PC-9 (cell line): Measurements from ENCODE around the gene NRBP1. TPM values are rescaled to one million over a fixed set of nuclear protein-coding genes. Genes with fewer than 3 reads are reported as not detected.

Experiments used
- BruUV-seq: library from RNA; stranded (reverse); fragments of 400-500 nt; replicated peaks from 2 replicates; lab custom pipeline; 2021; lab: Mats Ljungman, UMichigan
- CTCF ChIA-PET: fragments of 300-600 bp; sonication (Branson Sonifier 250); formaldehyde crosslinking; loops from one replicate; lab custom pipeline; 2022; ENCODE audit warnings: antibody characterized with exemption; lab: Charles Lee
- POLR2A ChIA-PET: fragments of 300-600 bp; sonication (Branson Sonifier 250); formaldehyde crosslinking; loops from one replicate; lab custom pipeline; 2022; ENCODE audit warnings: antibody characterized with exemption; ENCODE audit not compliant: unreplicated experiment; lab: Charles Lee
- DNase-seq, 2 experiments: peaks; one replicate each; pipeline versions ENCODE4 v3.0.0 to v3.0.0-alpha.2; 2015 to 2022; ENCODE audit warnings: mixed read lengths in 1 of 2
- H2AFZ ChIP-seq: fragments of 200-600 bp; sonication (generic); 2 replicates; pipeline ENCODE4 v1.8.1; 2017; ENCODE audit warnings: antibody characterized with exemption
- H3F3A ChIP-seq: fragments of 200-600 bp; sonication (generic); 2 replicates; pipeline ENCODE4 v1.8.1; 2017; ENCODE audit warnings: antibody characterized with exemption, mild to moderate bottlenecking, low read depth; ENCODE audit not compliant: insufficient read depth
- H3K27ac ChIP-seq: fragments of 200-600 bp; sonication (generic); 2 replicates; pipeline ENCODE4 v1.6.1; 2016; ENCODE audit warnings: mixed run types
- H3K27me3 ChIP-seq: fragments of 200-600 bp; sonication (generic); 2 replicates; pipeline ENCODE4 v1.6.1; 2016; ENCODE audit warnings: low read depth, mixed run types; ENCODE audit not compliant: insufficient read depth
- H3K36me3 ChIP-seq: fragments of 200-600 bp; sonication (generic); 2 replicates; pipeline ENCODE4 v1.6.1; 2016; ENCODE audit warnings: low read depth, mixed run types
- H3K4me1 ChIP-seq: fragments of 200-600 bp; sonication (generic); replicated peaks from 2 replicates; pipeline ENCODE4 v1.6.1; 2016; ENCODE audit warnings: mixed run types; ENCODE audit not compliant: insufficient read depth
- H3K4me2 ChIP-seq: fragments of 200-600 bp; sonication (generic); 2 replicates; pipeline ENCODE4 v1.6.1; 2017; ENCODE audit warnings: mixed run types
- H3K4me3 ChIP-seq: fragments of 200-600 bp; sonication (generic); 2 replicates; pipeline ENCODE4 v1.6.1; 2016; ENCODE audit warnings: mixed run types
- H3K79me2 ChIP-seq: fragments of 200-600 bp; sonication (generic); 2 replicates; pipeline ENCODE4 v1.6.1; 2017; ENCODE audit warnings: low read depth, mixed run types
- H3K9me2 ChIP-seq: fragments of 200-600 bp; sonication (generic); 2 replicates; pipeline ENCODE4 v1.8.1; 2017; ENCODE audit warnings: mild to moderate bottlenecking; ENCODE audit not compliant: insufficient read depth
- H3K9me3 ChIP-seq: fragments of 200-600 bp; sonication (generic); 2 replicates; pipeline ENCODE4 v1.8.1; 2016; ENCODE audit warnings: low read depth; ENCODE audit not compliant: insufficient read depth
- H4K20me1 ChIP-seq: fragments of 200-600 bp; sonication (generic); 2 replicates; pipeline ENCODE4 v1.8.1; 2017; ENCODE audit not compliant: insufficient read depth
- CTCF ChIP-seq: fragments of 200-600 bp; sonication (generic); conservative IDR thresholded peaks from 2 replicates; pipeline ENCODE4 v1.6.1; 2017; ENCODE audit warnings: mixed run types, antibody characterized with exemption, mild to moderate bottlenecking, moderate library complexity
- EZH2 ChIP-seq: fragments of 200-600 bp; sonication (generic); IDR thresholded peaks from 2 replicates; pipeline ENCODE4 v1.8.0; 2017; ENCODE audit warnings: antibody characterized with exemption, low read depth
- intact Hi-C: fragments of 100-400 bp; cut with micrococcal nuclease; formaldehyde crosslinking; loops from one replicate; pipeline ENCODE4 v1.10.0; 2022; ENCODE audit not compliant: unreplicated experiment
- total RNA-seq: library from RNA; stranded (reverse); gene quantifications from 2 replicates; pipeline ENCODE4 v1.2.3, GENCODE V29; 2021

Gene NRBP1
- total RNA-seq, 1 experiment from 2014 or later: 83.9 TPM

DNA sequence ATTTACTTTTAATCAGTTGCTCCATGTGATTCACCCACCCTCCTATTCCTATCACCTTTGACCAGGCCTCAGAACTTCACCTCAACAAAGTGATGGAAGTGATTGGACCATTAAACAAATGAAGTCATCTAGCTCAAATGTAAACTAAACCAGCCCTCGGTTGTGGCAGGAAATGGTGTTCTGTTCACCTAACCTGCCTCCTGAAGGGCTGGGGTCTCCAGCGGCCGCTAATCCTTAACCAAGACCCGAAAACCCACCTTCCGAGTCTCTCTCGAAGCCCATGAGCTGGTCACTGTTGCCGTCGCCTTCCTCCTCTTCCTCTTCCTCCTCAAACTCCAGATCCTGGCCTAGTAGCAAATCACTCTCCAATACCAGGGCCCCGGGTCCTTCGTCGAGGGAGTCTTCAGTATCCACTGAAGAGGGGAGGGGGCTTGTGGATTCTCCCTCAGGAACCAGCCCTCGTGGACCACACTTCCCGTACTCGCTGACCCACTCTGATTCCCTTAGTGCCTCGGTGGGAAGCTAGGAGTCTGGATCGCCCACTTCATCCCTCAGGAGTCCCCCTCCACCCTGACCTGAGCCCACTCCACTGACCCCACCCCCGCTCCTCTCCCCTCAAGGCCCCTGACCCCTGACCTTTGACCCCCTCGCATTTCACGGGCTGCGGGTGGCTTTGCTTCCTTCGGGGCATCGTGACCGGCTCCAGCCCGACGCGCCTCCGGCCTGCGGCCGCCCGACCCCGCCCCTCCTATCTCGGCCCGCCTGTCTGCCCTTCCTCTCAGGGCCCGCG, 48.4 kb upstream of the NRBP1 start:
- Histone ChIP-seq H3K9me2 (no peaks in the 10 kb centered on the region), H3K36me3 (peaks cover 14% of the 10 kb centered on the region; the same call in 1 of the 2 replicates), H3K4me1 (no peaks in the 10 kb centered on the region), H3K27me3 (no peaks in the 10 kb centered on the region), H2AFZ (peak overlapping the region; percentile 50; the same call in 1 of the 2 replicates), H4K20me1 (0 out of 2 replicates have a peak, but pooled peaks cover 7% of the 10 kb centered on the region), H3F3A (peaks cover 62% of the 10 kb centered on the region), H3K27ac (peak overlapping the region; percentile 12; the same call in 1 of the 2 replicates), H3K4me2 (peak overlapping the region; percentile 84), H3K9me3 (no peaks in the 10 kb centered on the region), H3K4me3 (peak overlapping the region; percentile 57), H3K79me2 (no peaks in the 10 kb centered on the region)
- no TSS peak for BruUV-seq
- TF ChIP-seq CTCF (no peak), EZH2 (no peak)
- ChIA-PET CTCF (no interaction called here), POLR2A (no interaction called here)
- peak; percentile 20 to 48 for DNase-seq
- intact Hi-C loops: no loop called here

GRCh38 chr2:27380626-27381545, 47.5 kb upstream of the NRBP1 start, which contains the start of gene ZNF513:
ZNF513 (minus strand) TSS chr2:27380734; CDS start chr2:27380526, 208 bp downstream.
- no peaks in the 10 kb centered on the region for H3K27me3 ChIP-seq
- peak; percentile 67 for DNase-seq
- peak within 1 kb of the TSS; percentile 57 for H3K4me3 ChIP-seq
- intact Hi-C loops: no loop called here
- H3K36me3 ChIP-seq: peaks cover 16% of the 10 kb centered on the region
- peak within 1 kb of the TSS; percentile 50 for H3K27ac ChIP-seq
- ChIA-PET CTCF (interaction anchor here (0.6 kb wide), 1 partner anchor 10 kb away, joined by 5 read pairs; the partner anchor contains the start of gene SNX17), POLR2A (interaction anchor here (0.6 kb wide), 1 partner anchor 58 kb away, joined by 3 read pairs; no protein-coding TSS in a partner anchor)
- TSS peak; percentile 2 for BruUV-seq
- TF ChIP-seq CTCF: no peak
- TF ChIP-seq EZH2: no peak
- no peaks in the 10 kb centered on the region for H3K9me2 ChIP-seq
- H3K4me2 ChIP-seq: peak within 1 kb of the TSS; percentile 84
- H3F3A ChIP-seq: peaks cover 67% of the 10 kb centered on the region
- H3K4me1 ChIP-seq: no peaks in the 10 kb centered on the region
- H2AFZ ChIP-seq: peak within 1 kb of the TSS; percentile 50; the same call in 1 of the 2 replicates
- H3K9me3 ChIP-seq: no peaks in the 10 kb centered on the region
- H4K20me1 ChIP-seq: 0 out of 2 replicates have a peak, but pooled peaks cover 7% of the 10 kb centered on the region
- no peaks in the 10 kb centered on the region for H3K79me2 ChIP-seq
